ENCODE results near the gene ISCU. TPM values are rescaled to one million over a fixed set of nuclear protein-coding genes. Genes with fewer than 3 reads are reported as not detected.

ISCU gene
- total and polyA plus RNA-seq, 10 donors = 98.9 to 220 (median 160) TPM

GRCh38 chr12:108563136-108563803 is 874 bp downstream of the ISCU start:
- Histone ChIP-seq H3K9me3 (no peaks in the 10 kb centered on the region), H3K27ac (peak overlapping the region; percentile 90 to 98 (median 94))

GRCh38 chr12:108563804-108564151 is 1.4 kb downstream of the ISCU start:
- TF ChIP-seq POLR2A (IDR thresholded peaks at IDR 0.05) = no peak
- TF ChIP-seq CTCF (IDR thresholded peaks at IDR 0.05 in 8 of 11, conservative IDR thresholded peaks at IDR 0.05 in 3 of 11) = peak in 3 of 11 experiments; percentile 0 to 8 (median 3)
- whole genome bisulfite sequencing, 5 donors = 0% methylated on average over 1 of the region's 1 CpG
- Histone ChIP-seq H3K9me3 (no peaks in the 10 kb centered on the region), H3K27ac (peak overlapping the region in 6 of 8 donors; percentile 90 to 98 (median 94)), H3K4me3 (peak overlapping the region; percentile 67 to 99 (median 92)), H3K36me3 (peaks cover 4 to 50% (median 44%) of the 10 kb centered on the region in 6 donors), H3K27me3 (replicated peaks in 1 of 7) (no peaks in the 10 kb centered on the region), H3K4me1 (peaks cover 61 to 89% (median 79%) of the 10 kb centered on the region in 6 donors)
- intact Hi-C loops (cut with DNase I; ENCODE audit: low total_unique reads) = loop anchor here (2.0 to 10.0 kb wide), 3 partner anchors 55 to 531 kb away; partner anchors contain the start of genes ALKBH2 and UNG
- no peak for DNase-seq

More at GRCh38 chr12:108563136-108563803, 874 bp downstream of the ISCU start:
- WGBS, 5 donors = 1% methylated on average over 14 of the region's 14 CpGs
- peaks cover 4 to 49% (median 40%) of the 10 kb centered on the region in 6 donors for H3K36me3 ChIP-seq
- peak overlapping the region; percentile 67 to 99 (median 92) for H3K4me3 ChIP-seq
- H3K27me3 ChIP-seq (replicated peaks in 1 of 7) = no peaks in the 10 kb centered on the region
- H3K4me1 ChIP-seq = peaks cover 61 to 89% (median 79%) of the 10 kb centered on the region in 6 donors
- peak in 2 of 3 donors; percentile 37 to 75 for TF ChIP-seq POLR2AphosphoS5 (IDR thresholded peaks at IDR 0.05)
- peak in 1 of 3 donors; percentile 22 for TF ChIP-seq POLR2A (IDR thresholded peaks at IDR 0.05)
- TF ChIP-seq CTCF (IDR thresholded peaks at IDR 0.05 in 8 of 11, conservative IDR thresholded peaks at IDR 0.05 in 3 of 11) = peak; percentile 79 to 94 (median 90)
- peak; percentile 94 for DNase-seq
- intact Hi-C loops (cut with DNase I; ENCODE audit: low total_unique reads) = loop anchor here (2.0 to 10.0 kb wide), 3 partner anchors 56 to 532 kb away; partner anchors contain the start of genes ALKBH2 and UNG

GRCh38 chr12:108564724-108565123 is 2.3 kb downstream of the ISCU start:
- intact Hi-C loops (cut with DNase I; ENCODE audit: low total_unique reads) = loop anchor here (5.0 to 10.0 kb wide), 3 partner anchors 100 to 530 kb away; partner anchors contain the start of genes ALKBH2 and UNG
- H3K27ac ChIP-seq = peak overlapping the region in 4 of 8 donors; percentile 6 to 98 (median 24)
- no peaks in the 10 kb centered on the region for H3K27me3 ChIP-seq (replicated peaks in 1 of 7)
- peaks cover 4 to 59% (median 53%) of the 10 kb centered on the region in 6 donors for H3K36me3 ChIP-seq
- TF ChIP-seq CTCF (IDR thresholded peaks at IDR 0.05 in 8 of 11, conservative IDR thresholded peaks at IDR 0.05 in 3 of 11) (no peak), POLR2AphosphoS5 (IDR thresholded peaks at IDR 0.05) (no peak), POLR2A (IDR thresholded peaks at IDR 0.05) (no peak)
- H3K4me1 ChIP-seq = peaks cover 61 to 89% (median 78%) of the 10 kb centered on the region in 6 donors
- no peaks in the 10 kb centered on the region for H3K9me3 ChIP-seq
- no peak for DNase-seq
- H3K4me3 ChIP-seq = no peak overlapping the region

DNA sequence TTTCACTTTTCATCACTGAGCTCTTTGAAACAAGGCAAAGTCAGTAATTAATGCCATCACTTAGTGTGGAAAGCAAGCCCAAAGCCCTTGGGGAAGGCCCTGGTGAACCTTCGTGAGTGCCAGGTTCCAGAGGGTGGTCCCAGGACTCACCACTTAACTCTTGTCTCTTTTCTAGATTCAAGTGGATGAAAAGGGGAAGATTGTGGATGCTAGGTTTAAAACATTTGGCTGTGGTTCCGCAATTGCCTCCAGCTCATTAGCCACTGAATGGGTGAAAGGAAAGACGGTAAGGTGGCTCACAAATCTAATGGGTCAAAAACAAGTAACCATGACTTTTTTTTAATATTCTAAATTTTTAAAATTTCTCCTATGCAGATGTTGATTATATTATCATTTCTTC is 2.8 kb downstream of the ISCU start:
- TF ChIP-seq POLR2AphosphoS5 (IDR thresholded peaks at IDR 0.05) = no peak
- no peak for TF ChIP-seq POLR2A (IDR thresholded peaks at IDR 0.05)
- no peak for TF ChIP-seq CTCF (IDR thresholded peaks at IDR 0.05 in 8 of 11, conservative IDR thresholded peaks at IDR 0.05 in 3 of 11)
- Histone ChIP-seq H3K9me3 (no peaks in the 10 kb centered on the region), H3K27me3 (replicated peaks in 1 of 7) (no peaks in the 10 kb centered on the region), H3K36me3 (peaks cover 4 to 64% (median 58%) of the 10 kb centered on the region in 6 donors), H3K27ac (peak overlapping the region in 6 of 8 donors; percentile 7 to 98 (median 66)), H3K4me3 (no peak overlapping the region), H3K4me1 (peaks cover 56 to 89% (median 74%) of the 10 kb centered on the region in 6 donors)
- intact Hi-C loops (cut with DNase I; ENCODE audit: low total_unique reads) = loop anchor here (5.0 to 10.0 kb wide), 3 partner anchors 100 to 530 kb away; partner anchors contain the start of genes ALKBH2 and UNG
- no peak for DNase-seq
- 63 to 83% (median 76%) methylated on average over 3 of the region's 3 CpGs for WGBS, 5 donors
